Central memory CD8-positive, alpha-beta T cell (primary cell): ENCODE measurements around the gene NIPAL3.
A peak's percentile ranks its signal among the peaks of the same experiment; 100 is the strongest.

Experiments
- ATAC-seq: fragments of 150-1000 bp; cut with Tn5 transposase; replicated peaks from 2 replicates; pipeline ENCODE4 v1.10.0; 2022; ENCODE audit warnings: mild to moderate bottlenecking, moderate FRiP score, moderate number of reproducible peaks; ENCODE audit not compliant: poor library complexity, severe bottlenecking; ENCODE audit errors: extremely low read depth
- DNase-seq, 2 donors: peaks; one replicate each; pipeline ENCODE4 v3.0.0; 2021; ENCODE audit warnings: low spot score in 2 of 2
- H3K27ac Mint-ChIP-seq: one replicate; pipeline ENCODE4 v1.8.0; 2022; ENCODE audit warnings: low read depth, mild to moderate bottlenecking, moderate library complexity, mixed read lengths
- H3K27me3 Mint-ChIP-seq: one replicate; pipeline ENCODE4 v1.8.0; 2022; ENCODE audit warnings: mixed read lengths
- H3K36me3 Mint-ChIP-seq: one replicate; pipeline ENCODE4 v1.8.0; 2022; ENCODE audit warnings: mild to moderate bottlenecking, moderate library complexity, mixed read lengths; ENCODE audit not compliant: insufficient read depth
- H3K4me1 Mint-ChIP-seq: one replicate; pipeline ENCODE4 v1.8.0; 2022; ENCODE audit warnings: mixed read lengths
- H3K4me3 Mint-ChIP-seq: one replicate; pipeline ENCODE4 v1.8.0; 2022; ENCODE audit warnings: mild to moderate bottlenecking, moderate library complexity, mixed read lengths
- H3K9me3 Mint-ChIP-seq: one replicate; pipeline ENCODE4 v1.8.0; 2022; ENCODE audit warnings: mixed read lengths

Gene NIPAL3

DNA sequence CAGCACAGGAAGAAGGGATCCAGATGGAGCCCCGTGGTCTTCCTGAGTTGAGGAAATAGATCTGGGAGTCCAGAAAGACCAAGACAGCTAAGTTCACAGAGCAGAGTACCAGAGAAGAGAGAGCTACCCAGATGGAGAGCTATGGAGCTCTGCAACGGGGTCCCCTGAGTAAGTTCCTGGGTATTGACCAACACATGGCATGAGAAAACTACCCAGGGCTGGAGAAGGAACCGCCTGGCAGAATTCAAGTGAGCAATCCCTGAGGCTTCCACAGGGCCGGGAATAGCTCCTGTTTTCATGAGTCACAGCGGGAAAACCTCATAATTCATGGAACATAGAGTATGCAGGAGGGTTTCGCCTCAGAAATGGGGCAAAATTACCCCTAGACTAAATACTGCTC is 21.7 kb upstream of the NIPAL3 start:
- no peaks in the 10 kb centered on the region for H3K9me3 Mint-ChIP-seq
- H3K4me3 Mint-ChIP-seq, result no peak overlapping the region
- H3K27me3 Mint-ChIP-seq, result no peaks in the 10 kb centered on the region
- ATAC-seq, result no peak
- no peak overlapping the region for H3K27ac Mint-ChIP-seq
- H3K4me1 Mint-ChIP-seq, result peaks cover 17% of the 10 kb centered on the region
- no peak for DNase-seq
- H3K36me3 Mint-ChIP-seq, result peaks cover 7% of the 10 kb centered on the region

DNA sequence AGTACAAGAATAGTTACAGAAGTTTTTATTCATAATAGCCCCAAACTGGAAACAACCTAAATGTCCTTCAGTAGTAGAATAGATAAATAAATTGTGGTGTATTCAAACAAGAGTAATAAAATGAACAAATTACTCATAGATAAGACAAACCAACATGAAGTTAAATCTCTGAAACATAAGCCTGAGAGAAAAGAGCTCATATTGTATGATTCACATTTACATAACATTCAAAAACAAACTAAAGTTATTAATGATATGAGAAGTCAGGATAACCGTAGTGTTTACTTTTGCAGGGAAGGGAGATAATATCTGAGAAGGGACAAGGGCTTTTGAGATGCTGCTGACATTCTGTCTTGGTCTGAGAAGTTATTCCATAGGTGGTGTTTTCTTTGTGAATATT is 15.5 kb upstream of the NIPAL3 start:
- Mint-ChIP-seq H3K9me3 (no peaks in the 10 kb centered on the region), H3K4me3 (no peak overlapping the region), H3K36me3 (no peaks in the 10 kb centered on the region), H3K27ac (no peak overlapping the region), H3K27me3 (no peaks in the 10 kb centered on the region), H3K4me1 (no peaks in the 10 kb centered on the region)
- ATAC-seq (no peak), DNase-seq (no peak)

DNA sequence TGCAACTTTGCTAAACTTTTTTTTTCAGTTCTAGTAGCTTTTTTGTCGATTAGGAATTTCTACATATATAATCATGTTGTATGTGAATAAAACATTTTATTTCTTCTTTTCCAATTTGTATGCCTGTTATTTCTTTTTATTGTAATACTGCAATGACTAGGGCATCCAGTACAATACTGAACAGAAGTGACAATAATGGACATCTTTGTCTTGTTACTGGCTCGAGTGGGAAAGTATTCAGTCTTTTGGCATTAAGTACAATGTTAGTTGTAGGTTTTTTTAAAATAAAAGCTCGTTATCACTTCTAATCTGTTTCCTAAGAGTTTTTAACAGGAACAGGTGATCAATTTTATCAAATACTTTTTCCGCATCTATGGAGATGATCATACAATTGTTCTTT is 11.8 kb upstream of the NIPAL3 start:
- ATAC-seq (no peak), DNase-seq (no peak)
- H3K27me3 Mint-ChIP-seq, result no peaks in the 10 kb centered on the region
- no peaks in the 10 kb centered on the region for H3K9me3 Mint-ChIP-seq
- H3K27ac Mint-ChIP-seq, result no peak overlapping the region
- no peaks in the 10 kb centered on the region for H3K36me3 Mint-ChIP-seq
- H3K4me1 Mint-ChIP-seq, result no peaks in the 10 kb centered on the region
- H3K4me3 Mint-ChIP-seq, result no peak overlapping the region

DNA sequence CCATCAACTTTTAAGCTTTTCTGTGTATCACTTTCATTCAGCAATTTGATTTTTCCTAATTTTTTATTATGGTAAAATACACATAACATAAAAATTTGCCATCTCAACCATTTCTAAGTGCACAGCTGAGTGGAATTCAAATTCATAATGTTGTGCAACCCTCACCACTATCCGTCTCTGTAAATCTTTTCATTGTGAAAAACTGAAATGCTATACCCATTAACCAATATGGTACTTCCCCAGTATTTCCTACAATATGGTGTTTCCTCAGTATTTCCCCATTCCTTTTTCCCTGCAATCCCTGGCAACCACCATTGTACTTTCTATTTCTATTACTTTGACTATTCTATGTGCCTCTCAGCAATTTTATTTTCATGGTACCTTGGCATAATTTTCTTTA is 8.8 kb upstream of the NIPAL3 start:
- H3K4me1 Mint-ChIP-seq, result peaks cover 1% of the 10 kb centered on the region
- no peaks in the 10 kb centered on the region for H3K9me3 Mint-ChIP-seq
- no peak overlapping the region for H3K4me3 Mint-ChIP-seq
- H3K36me3 Mint-ChIP-seq, result no peaks in the 10 kb centered on the region
- DNase-seq, result no peak
- ATAC-seq, result no peak
- no peaks in the 10 kb centered on the region for H3K27me3 Mint-ChIP-seq
- no peak overlapping the region for H3K27ac Mint-ChIP-seq

DNA sequence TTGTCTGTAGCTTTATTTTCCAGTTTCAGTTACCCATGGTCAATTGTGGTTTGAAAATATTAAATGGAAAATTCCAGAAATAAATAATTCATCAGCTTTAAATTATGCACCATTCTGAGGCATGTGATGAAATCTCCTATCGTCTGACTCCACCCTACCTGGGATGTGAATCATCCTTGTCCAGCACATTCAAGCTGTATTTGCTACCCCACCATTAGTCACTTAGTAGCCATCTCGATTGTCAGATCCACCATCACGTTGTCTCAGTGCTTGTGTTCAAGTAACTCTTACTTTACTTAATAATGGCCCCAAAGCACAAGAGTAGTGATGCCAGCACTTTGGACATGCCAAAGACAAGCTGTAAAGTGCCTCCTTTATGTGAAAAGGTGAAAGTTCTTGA is 6.1 kb upstream of the NIPAL3 start:
- H3K27me3 Mint-ChIP-seq, result no peaks in the 10 kb centered on the region
- ATAC-seq (no peak), DNase-seq (no peak)
- H3K36me3 Mint-ChIP-seq, result peaks cover 6% of the 10 kb centered on the region
- no peak overlapping the region for H3K27ac Mint-ChIP-seq
- H3K9me3 Mint-ChIP-seq, result no peaks in the 10 kb centered on the region
- no peak overlapping the region for H3K4me3 Mint-ChIP-seq
- H3K4me1 Mint-ChIP-seq, result peaks cover 22% of the 10 kb centered on the region

DNA sequence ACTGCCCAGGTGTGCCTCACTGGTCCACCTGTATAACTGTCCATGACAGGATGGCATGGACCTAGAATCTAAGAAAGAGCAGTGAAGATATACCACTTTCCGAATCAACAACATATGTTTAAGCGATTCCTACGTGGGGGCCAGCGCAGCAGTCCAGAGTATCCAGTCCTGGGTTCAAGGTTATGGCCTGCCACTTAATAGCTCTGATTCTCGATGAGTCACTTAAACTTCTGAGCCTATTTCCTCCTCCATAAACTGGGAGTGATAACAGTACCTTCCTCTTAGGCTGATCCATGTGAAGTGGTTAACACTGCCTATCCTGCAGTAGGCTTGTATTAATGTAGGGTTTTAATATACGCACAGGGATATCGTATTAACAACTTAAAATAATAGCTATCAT is 4.9 kb upstream of the NIPAL3 start:
- Mint-ChIP-seq H3K36me3 (peaks cover 11% of the 10 kb centered on the region), H3K27ac (no peak overlapping the region), H3K9me3 (no peaks in the 10 kb centered on the region), H3K4me1 (peaks cover 31% of the 10 kb centered on the region), H3K27me3 (no peaks in the 10 kb centered on the region), H3K4me3 (no peak overlapping the region)
- ATAC-seq (no peak), DNase-seq (no peak)

DNA sequence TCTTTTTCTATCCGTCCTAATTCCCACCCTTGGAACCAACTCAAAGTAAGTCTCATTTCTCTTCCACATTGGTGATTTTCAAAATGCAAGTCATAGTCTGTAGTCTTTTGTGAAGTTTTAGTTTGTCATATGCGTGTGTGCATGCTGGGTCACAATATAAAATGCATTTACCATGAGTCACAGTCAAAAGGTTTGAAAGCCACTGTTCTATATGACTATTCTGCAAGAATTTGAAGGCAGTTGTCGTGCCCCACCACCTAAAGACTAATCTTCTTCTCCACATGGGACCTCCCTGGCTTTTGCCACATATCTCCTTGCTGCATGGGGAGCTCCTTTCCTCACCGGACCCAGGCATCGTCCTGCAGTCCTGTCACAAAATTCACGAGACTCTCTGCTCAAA is 3.6 kb upstream of the NIPAL3 start:
- no peaks in the 10 kb centered on the region for H3K9me3 Mint-ChIP-seq
- H3K4me1 Mint-ChIP-seq, result peaks cover 43% of the 10 kb centered on the region
- ATAC-seq (no peak), DNase-seq (no peak)
- H3K36me3 Mint-ChIP-seq, result peaks cover 14% of the 10 kb centered on the region
- H3K27me3 Mint-ChIP-seq, result no peaks in the 10 kb centered on the region
- no peak overlapping the region for H3K27ac Mint-ChIP-seq
- H3K4me3 Mint-ChIP-seq, result no peak overlapping the region

DNA sequence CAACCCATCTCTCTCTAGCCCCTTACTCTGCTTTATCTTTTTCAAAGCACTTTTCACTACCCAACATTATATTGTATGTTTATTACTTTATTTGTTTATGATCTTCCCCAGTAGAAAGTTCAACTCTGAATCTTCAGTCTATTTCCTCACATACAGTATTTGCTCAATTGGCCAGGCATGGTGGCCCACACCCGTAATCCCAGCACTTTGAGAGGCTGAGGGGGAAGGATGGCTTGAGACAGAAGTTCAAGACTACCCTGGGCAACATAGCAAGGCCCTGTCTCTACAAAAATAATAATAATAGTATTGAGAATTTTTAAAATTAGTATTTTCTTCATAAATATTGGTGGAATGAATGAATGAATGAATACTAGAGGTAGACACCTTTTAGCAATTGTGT is 3.2 kb upstream of the NIPAL3 start:
- Mint-ChIP-seq H3K9me3 (no peaks in the 10 kb centered on the region), H3K27me3 (no peaks in the 10 kb centered on the region), H3K4me1 (peaks cover 47% of the 10 kb centered on the region), H3K4me3 (no peak overlapping the region), H3K27ac (peak overlapping the region; percentile 84), H3K36me3 (peaks cover 14% of the 10 kb centered on the region)
- DNase-seq (no peak), ATAC-seq (no peak)

DNA sequence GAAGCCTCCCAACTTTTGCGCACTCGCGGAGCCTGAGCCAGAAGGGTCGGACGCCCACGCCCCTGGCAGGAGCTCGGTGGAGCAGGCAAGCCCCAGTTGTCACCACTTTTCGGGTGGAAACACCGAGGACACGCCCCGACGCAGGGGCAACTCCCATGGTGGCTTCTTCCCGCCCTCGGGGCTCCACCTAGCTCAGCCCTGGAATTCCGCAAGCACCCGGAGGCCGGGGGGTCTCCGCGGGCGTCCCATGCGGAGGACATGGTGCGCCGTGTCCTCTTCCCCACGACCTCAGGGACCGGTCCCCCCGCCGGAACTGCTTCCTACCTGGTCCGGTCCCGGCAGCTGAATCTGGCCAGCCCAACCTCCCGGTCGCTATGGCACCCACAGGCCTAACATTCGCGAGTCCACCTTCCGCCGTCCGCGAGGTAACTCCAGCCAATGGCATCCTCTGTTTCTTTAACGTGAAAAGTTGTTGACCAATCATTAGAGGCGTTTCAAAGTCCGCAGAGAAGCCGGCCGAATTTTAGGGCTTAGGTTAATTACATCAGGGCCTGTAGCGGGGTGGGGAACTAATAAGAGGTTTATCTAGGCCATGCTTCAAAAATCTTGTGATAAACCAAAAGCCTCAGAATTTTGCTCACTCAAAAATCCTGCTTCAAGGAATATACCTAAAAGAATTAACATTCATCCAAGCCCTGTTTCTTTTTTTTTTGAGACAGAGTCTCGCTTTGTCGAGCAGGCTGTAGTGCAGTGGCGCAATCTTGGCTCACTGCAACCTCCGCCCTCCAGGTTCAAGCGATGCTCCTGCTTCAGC is 2.0 kb upstream of the NIPAL3 start, which contains the start of gene STPG1:
TSS of gene STPG1 (minus strand) at position 433 of the 814 bp plus-strand sequence. CDS start 12,394 bp downstream, outside the sequence.
- H3K27me3 Mint-ChIP-seq, result no peaks in the 10 kb centered on the region
- H3K9me3 Mint-ChIP-seq, result no peaks in the 10 kb centered on the region
- DNase-seq (peak; percentile 63 to 64), ATAC-seq (no peak)
- H3K4me3 Mint-ChIP-seq, result peak within 1 kb of the TSS; percentile 91
- H3K27ac Mint-ChIP-seq, result peak within 1 kb of the TSS; percentile 84
- H3K4me1 Mint-ChIP-seq, result peaks cover 54% of the 10 kb centered on the region
- H3K36me3 Mint-ChIP-seq, result peaks cover 18% of the 10 kb centered on the region

DNA sequence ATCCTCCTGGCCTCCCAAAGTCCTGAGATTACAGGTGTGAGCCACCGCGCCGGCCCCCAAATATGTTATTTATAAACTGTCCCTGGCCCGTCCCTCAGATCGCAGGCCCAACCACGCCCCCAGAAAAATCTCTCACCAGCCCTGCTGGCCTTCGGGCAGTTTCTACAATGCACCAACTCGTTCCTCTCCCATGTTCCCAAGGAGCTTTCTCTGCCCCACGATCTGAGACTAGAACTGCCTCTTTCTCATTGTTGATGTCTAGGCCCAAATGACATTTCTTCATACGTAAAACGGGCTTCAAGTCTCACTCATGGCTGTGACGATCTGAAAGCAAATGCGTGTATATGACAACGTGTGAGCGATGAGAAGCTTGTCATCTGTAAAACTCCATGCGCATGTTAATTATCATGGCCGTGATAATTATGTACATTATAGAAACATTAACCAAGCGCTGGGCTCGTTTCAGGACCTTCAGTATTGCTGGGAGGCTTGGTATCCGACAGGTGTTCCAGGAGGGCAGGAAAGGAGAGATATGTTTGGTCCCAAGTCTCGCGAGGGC is 748 bp upstream of the NIPAL3 start:
- Mint-ChIP-seq H3K4me3 (peak overlapping the region; percentile 91), H3K36me3 (peaks cover 29% of the 10 kb centered on the region), H3K27ac (peak overlapping the region; percentile 85), H3K9me3 (no peaks in the 10 kb centered on the region), H3K4me1 (peaks cover 66% of the 10 kb centered on the region), H3K27me3 (no peaks in the 10 kb centered on the region)
- DNase-seq (no peak), ATAC-seq (no peak)

DNA sequence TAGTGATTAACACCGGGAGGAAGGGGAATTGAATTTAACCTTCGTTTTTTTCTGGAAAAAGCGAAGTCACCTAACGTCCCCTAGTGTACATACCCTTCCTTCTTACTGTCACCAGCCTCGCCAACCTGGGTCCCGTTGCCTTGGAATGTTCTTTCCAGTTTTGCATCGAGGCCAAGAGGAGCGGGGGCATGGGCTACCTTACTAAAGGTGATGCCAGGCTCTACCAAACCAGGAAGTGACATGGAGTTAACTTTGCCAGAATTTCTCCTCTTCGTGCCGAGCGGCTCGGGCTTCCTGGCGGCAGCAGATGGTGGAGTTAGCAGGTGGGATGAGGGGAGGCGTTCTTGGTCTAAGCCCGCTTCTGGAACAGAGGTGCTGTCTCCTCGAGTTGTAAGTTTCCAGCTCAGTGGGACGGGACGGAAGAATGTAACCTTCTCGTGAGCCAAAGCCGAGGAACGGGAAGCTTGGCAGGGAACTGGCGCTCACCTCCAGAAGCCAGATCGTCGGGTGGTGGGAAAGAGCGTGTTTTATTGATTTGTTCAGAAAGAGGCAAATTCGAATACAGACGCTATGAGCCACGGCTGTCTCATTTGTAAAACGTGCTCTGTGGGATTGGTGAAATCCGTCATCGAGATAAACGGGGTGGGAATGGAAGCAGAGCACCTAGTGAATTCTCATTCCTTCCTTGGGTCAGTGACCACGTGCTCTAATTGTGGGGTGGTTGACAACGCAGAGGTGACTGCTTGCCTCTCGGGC is 486 bp downstream of the NIPAL3 start:
- Mint-ChIP-seq H3K9me3 (no peaks in the 10 kb centered on the region), H3K27ac (peak overlapping the region; percentile 85), H3K4me3 (peak overlapping the region; percentile 91), H3K36me3 (peaks cover 36% of the 10 kb centered on the region), H3K4me1 (peaks cover 66% of the 10 kb centered on the region), H3K27me3 (no peaks in the 10 kb centered on the region)
- DNase-seq (peak in 1 of 2 donors; percentile 25), ATAC-seq (peak; percentile 5)

DNA sequence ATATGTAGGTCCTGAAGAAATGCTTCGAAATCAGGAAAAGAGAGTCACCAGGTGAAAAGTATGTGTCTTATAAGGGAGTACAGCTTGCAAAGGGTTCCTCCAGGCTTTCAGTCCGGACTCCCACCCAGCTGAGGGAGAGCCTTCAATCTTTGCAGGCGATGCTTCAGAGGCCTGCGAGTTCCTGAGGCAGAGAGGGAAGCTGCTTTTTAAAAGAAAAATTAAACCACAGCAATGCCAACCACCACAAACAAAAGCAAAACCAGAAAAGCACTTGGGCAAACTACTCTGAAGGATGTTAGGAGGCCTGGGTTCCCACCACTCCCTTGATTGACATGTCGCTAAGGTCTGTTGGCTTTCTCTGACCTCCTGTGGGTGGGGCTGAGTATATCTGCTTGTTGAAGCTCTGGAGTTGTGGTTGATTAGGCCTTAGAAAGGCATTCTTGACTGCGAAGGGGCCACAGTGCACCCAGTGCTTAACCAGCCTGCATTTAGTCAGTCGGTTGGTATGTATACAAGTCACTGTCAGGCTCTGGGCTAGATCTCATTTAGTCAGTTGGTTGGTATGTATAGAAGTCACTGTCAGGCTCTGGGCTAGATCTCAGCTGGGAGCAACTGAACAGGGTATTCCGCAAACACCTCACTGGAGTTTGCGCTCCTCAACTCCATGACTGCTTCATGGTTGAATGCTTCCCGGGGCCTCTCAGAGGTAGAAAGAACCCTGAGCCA is 1.2 kb downstream of the NIPAL3 start:
- H3K4me3 Mint-ChIP-seq, result peak overlapping the region; percentile 91
- DNase-seq (peak in 1 of 2 donors; percentile 52), ATAC-seq (peak; percentile 22)
- H3K36me3 Mint-ChIP-seq, result peaks cover 42% of the 10 kb centered on the region
- peaks cover 65% of the 10 kb centered on the region for H3K4me1 Mint-ChIP-seq
- H3K27ac Mint-ChIP-seq, result peak overlapping the region; percentile 85
- H3K27me3 Mint-ChIP-seq, result no peaks in the 10 kb centered on the region
- no peaks in the 10 kb centered on the region for H3K9me3 Mint-ChIP-seq
